Activated naive CD4-positive, alpha-beta T cell treated with anti-CD3 and anti-CD28 coated beads for 36 hours (primary cell): ENCODE data around the gene CHGA. TPM values are rescaled to one million over a fixed set of nuclear protein-coding genes. Genes with fewer than 3 reads are reported as not detected.

Experiments
- CTCF ChIA-PET: fragments of 350-600 bp; sonication (Branson Sonifier 250); formaldehyde crosslinking; loops from one replicate; lab custom pipeline; 2021; ENCODE audit warnings: antibody characterized with exemption; lab: Charles Lee
- DNase-seq: peaks from one replicate; pipeline ENCODE4 v3.0.0-alpha.2; 2020
- H3K27ac Mint-ChIP-seq: one replicate; pipeline ENCODE4 v1.8.0; 2021; ENCODE audit warnings: mild to moderate bottlenecking, mixed read lengths
- H3K27me3 Mint-ChIP-seq: one replicate; pipeline ENCODE4 v1.8.0; 2021; ENCODE audit warnings: low read depth, mixed read lengths
- H3K36me3 Mint-ChIP-seq: one replicate; pipeline ENCODE4 v1.8.0; 2021; ENCODE audit warnings: low read depth, mixed read lengths
- H3K4me1 Mint-ChIP-seq: one replicate; pipeline ENCODE4 v1.8.0; 2021; ENCODE audit warnings: low read depth, mixed read lengths
- H3K4me3 Mint-ChIP-seq: one replicate; pipeline ENCODE4 v1.8.0; 2021; ENCODE audit warnings: mild to moderate bottlenecking, moderate library complexity, mixed read lengths
- H3K9me3 Mint-ChIP-seq: one replicate; pipeline ENCODE4 v1.8.0; 2021; ENCODE audit warnings: mixed read lengths
- intact Hi-C: fragments of 100-400 bp; cut with micrococcal nuclease; formaldehyde crosslinking; loops from one replicate; pipeline ENCODE4 v1.15.1; 2023
- total RNA-seq, 2 experiments: library from RNA; stranded (reverse); gene quantifications; one replicate each; pipeline ENCODE4 v1.2.3, GENCODE V29; 2021

Gene CHGA
- total RNA-seq, 2 experiments from 2014 or later, result not detected

GRCh38 chr14:92962031-92962830, 39.3 kb downstream of the CHGA start:
- H3K36me3 Mint-ChIP-seq, result no peaks in the 10 kb centered on the region
- H3K4me1 Mint-ChIP-seq, result no peaks in the 10 kb centered on the region
- no peaks in the 10 kb centered on the region for H3K27me3 Mint-ChIP-seq
- intact Hi-C loops, result no loop called here
- no peak for DNase-seq
- H3K9me3 Mint-ChIP-seq, result no peaks in the 10 kb centered on the region
- H3K27ac Mint-ChIP-seq, result no peak overlapping the region
- no peak overlapping the region for H3K4me3 Mint-ChIP-seq
- CTCF ChIA-PET, result interaction anchor here (0.5 to 1.9 kb wide), 3 partner anchors 10 to 170 kb away, joined by 3 to 6 read pairs (median 3); no protein-coding TSS in a partner anchor

DNA sequence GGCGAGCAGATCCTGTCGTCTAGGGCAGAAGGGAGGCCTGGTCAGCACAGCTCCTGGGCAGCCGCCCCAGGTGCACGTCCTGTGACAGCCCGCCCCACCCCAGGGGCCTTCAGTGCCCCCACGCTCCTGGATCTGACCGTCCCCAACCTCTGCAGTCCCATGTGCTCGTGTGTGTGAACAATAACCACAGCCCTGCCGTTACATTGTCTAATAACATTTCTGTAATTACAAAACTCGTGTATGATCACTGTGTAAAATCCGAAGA, 39.8 kb downstream of the CHGA start:
- CTCF ChIA-PET, result interaction anchor here (0.5 to 1.9 kb wide), 3 partner anchors 11 to 169 kb away, joined by 3 to 6 read pairs (median 3); no protein-coding TSS in a partner anchor
- intact Hi-C loops, result no loop called here
- no peaks in the 10 kb centered on the region for H3K36me3 Mint-ChIP-seq

GRCh38 chr14:92963301-92964123, 40.6 kb downstream of the CHGA start:
- no peak for DNase-seq
- no peaks in the 10 kb centered on the region for H3K36me3 Mint-ChIP-seq
- H3K27ac Mint-ChIP-seq, result no peak overlapping the region
- H3K9me3 Mint-ChIP-seq, result no peaks in the 10 kb centered on the region
- CTCF ChIA-PET, result interaction anchor here (1.7 to 1.9 kb wide), 2 partner anchors 11 to 150 kb away, joined by 4 to 6 read pairs; no protein-coding TSS in a partner anchor
- intact Hi-C loops, result no loop called here
- no peaks in the 10 kb centered on the region for H3K4me1 Mint-ChIP-seq
- H3K4me3 Mint-ChIP-seq, result no peak overlapping the region
- H3K27me3 Mint-ChIP-seq, result no peaks in the 10 kb centered on the region

More for the DNA sequence above, 39.8 kb downstream of the CHGA start:
- H3K9me3 Mint-ChIP-seq, result no peaks in the 10 kb centered on the region
- H3K4me1 Mint-ChIP-seq, result no peaks in the 10 kb centered on the region
- no peak for DNase-seq
- H3K27me3 Mint-ChIP-seq, result no peaks in the 10 kb centered on the region
- H3K27ac Mint-ChIP-seq, result no peak overlapping the region
- no peak overlapping the region for H3K4me3 Mint-ChIP-seq

DNA sequence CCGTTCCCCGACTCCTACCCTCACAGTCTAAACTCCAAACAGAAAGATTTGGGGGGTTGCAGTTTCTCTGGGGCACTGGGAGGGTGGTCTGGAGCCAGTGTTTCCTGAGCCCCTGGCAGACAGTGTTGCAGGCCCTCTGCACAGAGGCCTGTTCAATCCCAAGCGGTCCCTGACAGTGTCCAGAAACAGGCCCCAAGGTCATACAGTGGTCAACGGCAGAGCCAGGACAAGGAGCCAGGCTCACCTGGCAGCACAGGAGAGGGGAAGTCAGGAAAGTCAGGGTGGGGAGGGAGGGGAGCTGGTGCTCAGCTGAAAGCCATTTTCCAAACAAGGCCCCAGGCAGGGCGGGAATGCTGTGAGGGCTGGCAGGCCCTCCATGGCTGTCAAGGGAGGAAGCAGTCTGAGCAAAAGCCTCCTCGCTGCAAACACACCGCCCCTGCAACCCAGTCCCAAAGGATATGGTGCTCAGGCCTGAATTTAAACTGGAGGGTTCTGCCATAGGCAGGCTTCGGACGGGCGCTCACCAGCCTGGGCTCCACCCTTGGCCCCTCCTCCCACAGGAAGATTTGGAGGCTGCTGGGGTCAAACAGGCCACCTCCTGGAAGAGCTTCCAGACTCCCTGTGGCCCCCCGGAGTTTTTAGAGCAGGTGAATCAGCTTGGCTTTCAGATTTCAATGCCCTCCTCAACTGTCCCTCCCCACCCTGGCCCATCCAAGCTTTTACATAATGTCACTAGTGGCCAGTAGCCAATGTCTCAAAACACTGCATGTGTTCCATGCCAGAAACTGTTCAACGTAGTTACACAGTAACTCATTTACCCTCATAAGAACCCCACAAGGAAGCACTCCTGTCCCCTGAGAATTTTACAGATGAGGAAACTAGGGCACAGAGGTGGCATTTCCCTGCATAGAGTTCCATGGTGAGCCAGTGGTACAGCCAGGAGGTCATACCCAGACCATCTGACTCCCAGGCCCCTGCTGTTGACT, 41.5 kb downstream of the CHGA start:
- CTCF ChIA-PET, result interaction anchor here (0.6 to 1.7 kb wide), 2 partner anchors 12 to 168 kb away, joined by 4 to 5 read pairs; no protein-coding TSS in a partner anchor
- no peaks in the 10 kb centered on the region for H3K27me3 Mint-ChIP-seq
- no peaks in the 10 kb centered on the region for H3K36me3 Mint-ChIP-seq
- intact Hi-C loops, result no loop called here
- H3K27ac Mint-ChIP-seq, result no peak overlapping the region
- H3K9me3 Mint-ChIP-seq, result no peaks in the 10 kb centered on the region
- no peak for DNase-seq
- no peaks in the 10 kb centered on the region for H3K4me1 Mint-ChIP-seq
- no peak overlapping the region for H3K4me3 Mint-ChIP-seq

DNA sequence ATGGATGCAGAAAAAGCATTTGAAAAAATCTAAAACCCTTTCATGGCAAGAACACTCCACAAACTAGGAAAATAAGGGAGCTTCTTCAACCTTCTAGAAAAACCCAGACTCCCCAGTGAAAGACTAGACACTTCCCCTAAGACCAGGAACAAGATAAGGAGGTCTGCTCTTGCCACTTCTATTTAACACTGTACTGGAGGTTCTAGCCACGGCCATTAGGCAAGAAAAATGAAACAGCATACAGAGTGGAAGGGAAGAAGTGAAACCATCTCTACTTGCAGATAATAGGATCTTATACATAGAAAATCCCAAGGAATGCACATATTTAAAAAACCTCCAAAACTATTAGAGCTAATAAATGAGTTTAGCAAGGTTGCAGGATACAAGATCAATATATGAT, 42.3 kb downstream of the CHGA start:
- Mint-ChIP-seq H3K4me3 (no peak overlapping the region), H3K4me1 (no peaks in the 10 kb centered on the region), H3K27ac (no peak overlapping the region), H3K27me3 (no peaks in the 10 kb centered on the region), H3K36me3 (no peaks in the 10 kb centered on the region), H3K9me3 (no peaks in the 10 kb centered on the region)
- CTCF ChIA-PET, result no interaction called here
- intact Hi-C loops, result no loop called here
- no peak for DNase-seq

DNA sequence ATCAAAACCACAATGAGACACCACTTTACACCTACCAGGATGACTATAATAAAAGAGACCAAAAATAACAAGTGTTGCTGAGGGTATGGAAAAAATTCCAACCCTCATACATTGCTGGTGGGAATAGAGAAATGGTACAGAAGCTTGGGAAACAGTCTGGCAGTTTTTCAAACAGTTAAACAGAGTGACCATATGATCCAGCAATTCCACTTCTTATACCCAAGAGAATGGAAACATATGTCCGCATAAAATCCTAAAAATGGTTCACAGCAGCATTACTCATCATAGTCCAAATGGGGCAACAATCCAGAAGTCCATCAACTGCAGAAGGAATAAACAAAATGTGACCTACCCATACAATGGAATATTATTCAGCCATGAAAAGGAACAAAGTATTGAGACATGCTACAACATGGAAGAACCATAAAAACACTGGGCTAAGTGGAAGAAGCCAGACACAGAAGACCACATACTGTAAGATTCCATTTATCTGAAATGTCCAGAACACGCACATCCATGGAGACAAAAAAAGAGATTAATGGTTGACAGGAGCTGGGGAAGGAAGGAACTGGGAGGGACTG, 44.5 kb downstream of the CHGA start:
- no peaks in the 10 kb centered on the region for H3K4me1 Mint-ChIP-seq
- no peaks in the 10 kb centered on the region for H3K27me3 Mint-ChIP-seq
- H3K9me3 Mint-ChIP-seq, result no peaks in the 10 kb centered on the region
- CTCF ChIA-PET, result interaction anchor here (0.7 to 1.0 kb wide), 3 partner anchors 15 to 165 kb away, joined by 3 to 4 read pairs (median 3); no protein-coding TSS in a partner anchor
- DNase-seq, result no peak
- intact Hi-C loops, result no loop called here
- no peak overlapping the region for H3K4me3 Mint-ChIP-seq
- H3K36me3 Mint-ChIP-seq, result no peaks in the 10 kb centered on the region
- H3K27ac Mint-ChIP-seq, result no peak overlapping the region

DNA sequence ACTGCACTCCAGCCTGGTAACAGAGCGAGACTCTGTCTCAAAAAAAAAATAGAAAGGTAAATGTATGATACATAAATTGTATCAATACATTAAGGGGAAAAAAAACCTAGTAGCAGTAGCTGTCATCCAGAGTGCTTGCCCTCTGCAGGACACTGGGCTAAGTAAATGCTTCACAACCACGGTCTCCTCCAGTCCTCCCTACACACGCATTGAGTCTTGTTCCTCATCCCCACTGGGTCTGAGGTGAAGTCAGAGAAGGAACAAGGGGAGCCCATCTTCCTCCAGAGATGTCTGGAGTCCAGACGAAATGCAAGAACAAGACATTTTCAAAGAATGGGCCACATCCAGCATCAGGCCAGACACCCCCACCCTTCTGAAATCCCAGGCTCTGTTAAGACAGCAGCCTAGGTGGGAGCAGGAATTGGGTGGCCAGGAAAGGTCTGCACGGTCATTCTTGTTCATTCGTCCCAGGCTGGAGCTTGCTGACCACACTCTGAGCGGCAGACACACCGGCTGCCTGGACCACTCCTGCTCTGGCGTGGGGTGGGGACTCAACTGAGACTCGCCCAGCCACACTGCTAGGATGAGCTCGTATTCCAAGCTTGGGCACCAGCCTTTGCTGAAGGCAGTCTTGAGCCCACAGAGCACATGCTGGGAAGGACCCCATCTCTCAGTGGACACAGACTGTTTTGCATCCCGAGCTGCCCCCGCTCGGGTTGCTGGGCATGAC, 45.5 kb downstream of the CHGA start:
- no peak for DNase-seq
- Mint-ChIP-seq H3K27ac (no peak overlapping the region), H3K4me3 (no peak overlapping the region), H3K4me1 (no peaks in the 10 kb centered on the region), H3K36me3 (no peaks in the 10 kb centered on the region), H3K9me3 (no peaks in the 10 kb centered on the region), H3K27me3 (no peaks in the 10 kb centered on the region)
- CTCF ChIA-PET, result interaction anchor here (0.8 to 1.0 kb wide), 3 partner anchors 16 to 164 kb away, joined by 3 to 4 read pairs (median 3); no protein-coding TSS in a partner anchor
- intact Hi-C loops, result no loop called here

- no peaks in the 10 kb centered on the region for H3K9me3 Mint-ChIP-seq
- H3K4me3 Mint-ChIP-seq, result no peak overlapping the region
- CTCF ChIA-PET, result interaction anchor here (0.7 kb wide), 1 partner anchor 17 kb away, joined by 3 read pairs; no protein-coding TSS in a partner anchor
- intact Hi-C loops, result no loop called here
- no peak for DNase-seq
- H3K36me3 Mint-ChIP-seq, result no peaks in the 10 kb centered on the region
- no peak overlapping the region for H3K27ac Mint-ChIP-seq
- no peaks in the 10 kb centered on the region for H3K4me1 Mint-ChIP-seq
- no peaks in the 10 kb centered on the region for H3K27me3 Mint-ChIP-seq
Measured at GRCh38 chr14:92969430-92969829, 46.5 kb downstream of the CHGA start.

DNA sequence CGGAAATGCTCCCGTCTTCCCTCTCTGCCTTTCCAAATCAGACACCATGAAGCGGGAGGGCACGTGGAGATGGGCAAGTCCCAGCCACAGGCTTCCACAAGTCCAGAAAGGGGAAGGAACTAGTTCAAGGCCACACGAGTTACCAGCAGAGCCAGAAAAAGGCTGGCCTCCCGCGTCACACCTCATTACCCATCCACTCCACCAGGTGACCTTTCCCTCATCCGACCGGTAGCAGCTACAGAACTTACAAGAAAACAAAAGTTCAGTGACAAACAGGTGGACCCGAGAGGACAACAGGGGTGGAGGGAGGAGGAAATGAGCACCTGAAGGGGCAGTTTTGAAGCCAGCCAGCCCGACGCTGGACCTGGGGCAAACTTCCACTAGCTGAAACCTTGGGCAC, 46.9 kb downstream of the CHGA start:
- H3K27me3 Mint-ChIP-seq, result no peaks in the 10 kb centered on the region
- no peaks in the 10 kb centered on the region for H3K36me3 Mint-ChIP-seq
- H3K4me1 Mint-ChIP-seq, result no peaks in the 10 kb centered on the region
- intact Hi-C loops, result no loop called here
- CTCF ChIA-PET, result interaction anchor here (0.7 kb wide), 1 partner anchor 18 kb away, joined by 3 read pairs; no protein-coding TSS in a partner anchor
- DNase-seq, result no peak
- H3K4me3 Mint-ChIP-seq, result no peak overlapping the region
- no peak overlapping the region for H3K27ac Mint-ChIP-seq
- no peaks in the 10 kb centered on the region for H3K9me3 Mint-ChIP-seq

DNA sequence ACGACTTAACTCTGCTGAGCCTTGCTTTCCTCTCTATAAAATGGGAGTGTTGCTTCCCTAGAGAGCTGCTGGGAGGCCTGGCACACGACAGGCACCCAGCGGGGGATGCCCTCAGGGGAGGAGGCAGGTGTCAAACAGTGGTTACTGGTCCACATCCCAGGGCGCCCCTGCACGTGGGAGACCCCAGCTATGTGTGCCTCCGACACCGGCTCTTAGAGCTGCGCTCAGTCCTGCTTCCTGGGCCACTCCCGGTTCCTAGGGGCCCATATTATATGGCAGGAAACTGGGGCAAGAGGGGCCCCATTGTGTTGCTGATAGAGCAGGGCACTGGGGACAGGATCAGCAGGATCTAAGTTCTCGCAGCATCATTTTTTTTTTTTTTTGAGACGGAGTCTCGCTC, 47.3 kb downstream of the CHGA start:
- Mint-ChIP-seq H3K4me1 (no peaks in the 10 kb centered on the region), H3K27me3 (no peaks in the 10 kb centered on the region), H3K36me3 (peaks cover 1% of the 10 kb centered on the region), H3K27ac (no peak overlapping the region), H3K4me3 (no peak overlapping the region), H3K9me3 (no peaks in the 10 kb centered on the region)
- intact Hi-C loops, result no loop called here
- no peak for DNase-seq
- CTCF ChIA-PET, result no interaction called here

DNA sequence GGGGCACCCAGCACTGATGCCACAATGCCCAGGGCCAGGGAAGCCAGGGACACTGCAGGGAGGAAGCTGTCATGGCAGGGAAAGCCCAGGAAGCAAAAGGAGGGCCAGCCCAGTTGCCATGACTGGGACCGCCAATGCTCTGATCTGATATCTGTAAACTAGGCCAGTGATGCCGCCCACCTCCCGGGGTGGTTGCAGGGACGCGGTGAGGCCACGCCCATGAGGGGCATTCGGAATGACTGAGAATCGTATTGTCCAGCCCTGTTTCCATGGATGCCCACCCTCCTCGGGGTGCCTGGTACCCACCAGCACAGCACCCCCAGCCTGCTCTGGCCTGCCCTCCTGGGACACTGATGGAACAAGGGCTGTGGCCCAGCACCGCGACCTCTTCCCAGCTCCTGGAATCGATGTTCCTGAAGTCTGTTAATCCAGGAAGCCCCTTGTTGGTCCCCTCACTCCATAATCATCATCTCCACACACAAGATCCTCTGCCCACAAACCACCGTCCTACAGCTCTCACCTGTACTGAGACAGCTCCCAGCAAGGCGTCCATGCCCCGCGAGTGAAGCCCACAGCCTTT, 48.7 kb downstream of the CHGA start:
- H3K27ac Mint-ChIP-seq, result no peak overlapping the region
- no peak overlapping the region for H3K4me3 Mint-ChIP-seq
- H3K4me1 Mint-ChIP-seq, result no peaks in the 10 kb centered on the region

More for the DNA sequence above, 48.7 kb downstream of the CHGA start:
- no peaks in the 10 kb centered on the region for H3K27me3 Mint-ChIP-seq
- intact Hi-C loops, result no loop called here
- CTCF ChIA-PET, result no interaction called here
- peaks cover 10% of the 10 kb centered on the region for H3K36me3 Mint-ChIP-seq
- no peak for DNase-seq
- peaks cover 8% of the 10 kb centered on the region for H3K9me3 Mint-ChIP-seq
